ENCODE results near the gene FBN2. TPM values are rescaled to one million over a fixed set of nuclear protein-coding genes. Genes with fewer than 3 reads are reported as not detected.

The FBN2 gene
- total RNA-seq, 1 experiment from 2014 or later = 0.42 TPM

DNA sequence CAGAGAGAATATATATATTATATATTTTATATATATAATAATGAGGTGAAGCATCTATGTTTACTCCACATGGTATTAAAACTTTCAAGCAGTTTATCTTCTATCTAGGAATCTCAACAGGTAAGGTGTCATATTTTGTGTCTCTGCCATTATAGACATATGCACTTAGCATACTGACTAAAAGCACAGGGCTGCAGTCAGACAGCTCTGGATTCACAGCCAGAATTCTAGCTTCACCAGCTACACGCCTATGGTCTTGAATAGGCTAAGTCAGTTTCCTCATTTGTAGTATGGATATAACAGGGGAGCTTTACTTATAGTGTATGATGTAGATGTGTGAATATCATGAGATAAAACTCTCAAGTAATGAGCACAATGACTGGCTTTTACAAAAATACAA lies 57.9 kb downstream of the FBN2 start:
- ChIA-PET CTCF (no interaction called here), POLR2A (no interaction called here), RAD21 (ENCODE audit: low non-redundant PET in 1 of 2, low total read pairs in 2 of 2, uncharacterized antibody in 2 of 2, unreplicated experiment in 2 of 2) (no interaction called here)
- BruUV-seq (replicated peaks) = no TSS peak
- Histone ChIP-seq H3K9me3 (ENCODE audit: control insufficient read depth in 1 of 2, insufficient read depth in 1 of 2, low read depth in 1 of 2, low read length in 2 of 2) (no peaks in the 10 kb centered on the region), H4K20me1 (ENCODE audit: insufficient read depth) (no peaks in the 10 kb centered on the region), H3K27ac (ENCODE audit: low read depth, low read length) (no peak overlapping the region), H3K4me1 (ENCODE audit: control insufficient read depth in 1 of 2, insufficient read depth in 2 of 2, low read length in 2 of 2) (no peaks in the 10 kb centered on the region), H3K4me2 (ENCODE audit: low read length) (no peak overlapping the region), H3K36me3 (ENCODE audit: control insufficient read depth in 1 of 2, insufficient read depth in 2 of 2, low read length in 2 of 2) (no peaks in the 10 kb centered on the region), H3K4me3 (replicated peaks in 1 of 2; ENCODE audit: low read depth in 1 of 2, low read length in 2 of 2) (no peak overlapping the region), H3K9ac (ENCODE audit: low read length) (no peak overlapping the region), H2AFZ (ENCODE audit: low read depth, low read length, poor library complexity, severe bottlenecking) (no peak overlapping the region), H3K79me2 (ENCODE audit: insufficient read depth, low read length) (no peaks in the 10 kb centered on the region), H3K27me3 (ENCODE audit: insufficient read depth, low read length) (no peaks in the 10 kb centered on the region), H3K9me2 (ENCODE audit: insufficient read depth) (no peaks in the 10 kb centered on the region)
- no peak for DNase-seq (ENCODE audit: low read depth, low spot score)
- no peak for ATAC-seq
- intact Hi-C loops (cut with micrococcal nuclease) = no loop called here
- no peak for TF ChIP-seq POLR2AphosphoS5 (IDR thresholded peaks at IDR 0.05; ENCODE audit: low read depth, low read length)
- no peak for TF ChIP-seq CEBPB (IDR thresholded peaks at IDR 0.05; ENCODE audit: low read depth)
- TF ChIP-seq EZH2 (IDR thresholded peaks at IDR 0.05) = no peak
- TF ChIP-seq SRF (IDR thresholded peaks at IDR 0.05; ENCODE audit: low read depth) = no peak
- no peak for TF ChIP-seq YY1 (IDR thresholded peaks at IDR 0.05; ENCODE audit: extremely low read depth, insufficient replicate concordance, low read depth, low read length)
- TF ChIP-seq ZFX (IDR thresholded peaks at IDR 0.05) = no peak
- TF ChIP-seq, protein P1, sequence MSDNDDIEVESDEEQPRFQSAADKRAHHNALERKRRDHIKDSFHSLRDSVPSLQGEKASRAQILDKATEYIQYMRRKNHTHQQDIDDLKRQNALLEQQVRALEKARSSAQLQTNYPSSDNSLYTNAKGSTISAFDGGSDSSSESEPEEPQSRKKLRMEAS (IDR thresholded peaks at IDR 0.05) = no peak
- no peak for TF ChIP-seq ZBTB33 (IDR thresholded peaks at IDR 0.05; ENCODE audit: extremely low read depth, insufficient replicate concordance, low read length)
